Upper lobe of right lung (tissue), 1 donor: ENCODE data around the gene MED15. TPM values are rescaled to one million over a fixed set of nuclear protein-coding genes. Genes with fewer than 3 reads are reported as not detected.

Experiments
- ATAC-seq: fragments of 200-7000 bp; cut with Tn5 transposase; one replicate; pipeline ENCODE4 v1.9.1; 2020; ENCODE audit warnings: mild to moderate bottlenecking, moderate library complexity
- DNase-seq: peaks from one replicate; pipeline ENCODE4 v3.0.0-alpha.2; 2020
- H3K27ac ChIP-seq: fragments of 200-600 bp; one replicate; pipeline ENCODE4 v1.8.0; 2022
- H3K27me3 ChIP-seq: fragments of 200-600 bp; one replicate; pipeline ENCODE4 v1.8.0; 2022; ENCODE audit warnings: mild to moderate bottlenecking
- H3K36me3 ChIP-seq: fragments of 200-600 bp; one replicate; pipeline ENCODE4 v1.8.0; 2022
- H3K4me1 ChIP-seq: fragments of 200-600 bp; one replicate; pipeline ENCODE4 v1.8.0; 2022
- H3K4me3 ChIP-seq: fragments of 200-600 bp; one replicate; pipeline ENCODE4 v1.8.0; 2022; ENCODE audit warnings: mild to moderate bottlenecking
- H3K9me3 ChIP-seq: fragments of 200-600 bp; one replicate; pipeline ENCODE4 v1.8.0; 2022
- intact Hi-C: fragments of 100-400 bp; cut with DNase I; formaldehyde crosslinking; loops from one replicate; pipeline ENCODE4 v1.11.0; 2022
- total RNA-seq: library from RNA; stranded (reverse); fragmentation: NEBNext Ultra II Directional; extraction: Animal tissue kit (Norgen Biotek cat#: 25700); gene quantifications from one replicate; pipeline ENCODE4 v1.2.1, GENCODE V29; 2021
- TF ChIP-seq, protein P1 (sequence below): fragments of 200-600 bp; IDR thresholded peaks from one replicate; pipeline ENCODE4 v1.8.0; 2022; ENCODE audit warnings: antibody characterized with exemption
- donor health status: DM: no; HTN: yes; CAD: no; lungs with severe emphysema.

The MED15 gene
- total RNA-seq, 1 donor from 2014 or later, result 96.9 TPM

DNA sequence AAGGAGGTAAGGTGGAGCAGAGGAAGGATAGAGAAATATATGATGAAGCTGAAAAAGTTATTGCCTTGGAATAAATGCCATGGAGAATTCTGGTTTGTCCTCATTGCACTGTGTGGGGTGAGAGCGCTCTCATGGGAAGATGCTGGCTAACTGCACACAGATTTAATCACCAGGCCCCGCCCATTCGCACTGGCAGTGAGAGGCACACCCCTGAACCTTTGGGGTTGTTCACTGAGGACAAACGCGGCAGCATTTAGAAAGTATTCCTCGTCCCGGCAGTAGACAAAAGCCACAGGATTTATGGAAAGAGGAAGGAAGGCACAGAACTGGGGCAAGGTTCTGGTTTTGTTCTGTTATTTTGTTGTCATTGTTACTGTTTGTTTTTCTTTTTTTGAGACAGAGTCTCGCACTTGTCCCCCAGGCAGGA lies 70.2 kb downstream of the MED15 start:
- Histone ChIP-seq H3K27ac (peak overlapping the region; percentile 17), H3K9me3 (no peaks in the 10 kb centered on the region), H3K27me3 (no peaks in the 10 kb centered on the region), H3K36me3 (peaks cover 86% of the 10 kb centered on the region), H3K4me3 (no peak overlapping the region), H3K4me1 (peaks cover 24% of the 10 kb centered on the region)
- TF ChIP-seq, protein P1, sequence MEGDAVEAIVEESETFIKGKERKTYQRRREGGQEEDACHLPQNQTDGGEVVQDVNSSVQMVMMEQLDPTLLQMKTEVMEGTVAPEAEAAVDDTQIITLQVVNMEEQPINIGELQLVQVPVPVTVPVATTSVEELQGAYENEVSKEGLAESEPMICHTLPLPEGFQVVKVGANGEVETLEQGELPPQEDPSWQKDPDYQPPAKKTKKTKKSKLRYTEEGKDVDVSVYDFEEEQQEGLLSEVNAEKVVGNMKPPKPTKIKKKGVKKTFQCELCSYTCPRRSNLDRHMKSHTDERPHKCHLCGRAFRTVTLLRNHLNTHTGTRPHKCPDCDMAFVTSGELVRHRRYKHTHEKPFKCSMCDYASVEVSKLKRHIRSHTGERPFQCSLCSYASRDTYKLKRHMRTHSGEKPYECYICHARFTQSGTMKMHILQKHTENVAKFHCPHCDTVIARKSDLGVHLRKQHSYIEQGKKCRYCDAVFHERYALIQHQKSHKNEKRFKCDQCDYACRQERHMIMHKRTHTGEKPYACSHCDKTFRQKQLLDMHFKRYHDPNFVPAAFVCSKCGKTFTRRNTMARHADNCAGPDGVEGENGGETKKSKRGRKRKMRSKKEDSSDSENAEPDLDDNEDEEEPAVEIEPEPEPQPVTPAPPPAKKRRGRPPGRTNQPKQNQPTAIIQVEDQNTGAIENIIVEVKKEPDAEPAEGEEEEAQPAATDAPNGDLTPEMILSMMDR, result no peak
- DNase-seq (no peak), ATAC-seq (peak; percentile 54)
- intact Hi-C loops, result no loop called here

GRCh38 chr22:20578192-20578591 lies 70.8 kb downstream of the MED15 start:
- no peak overlapping the region for H3K4me3 ChIP-seq
- intact Hi-C loops, result no loop called here
- TF ChIP-seq, protein P1, result no peak
- H3K36me3 ChIP-seq, result peaks cover 85% of the 10 kb centered on the region
- ATAC-seq, result peak; percentile 13
- peaks cover 24% of the 10 kb centered on the region for H3K4me1 ChIP-seq
- H3K27me3 ChIP-seq, result no peaks in the 10 kb centered on the region
- H3K27ac ChIP-seq, result peak overlapping the region; percentile 17
- H3K9me3 ChIP-seq, result no peaks in the 10 kb centered on the region
- DNase-seq, result no peak

- Histone ChIP-seq H3K27ac (no peak overlapping the region), H3K9me3 (no peaks in the 10 kb centered on the region), H3K36me3 (peaks cover 85% of the 10 kb centered on the region), H3K4me3 (no peak overlapping the region), H3K4me1 (peaks cover 22% of the 10 kb centered on the region), H3K27me3 (no peaks in the 10 kb centered on the region)
- intact Hi-C loops, result no loop called here
- ATAC-seq (no peak), DNase-seq (no peak)
- TF ChIP-seq, protein P1, result no peak
These were observed 71.3 kb downstream of the MED15 start for GRCh38 chr22:20578707-20579106.

DNA sequence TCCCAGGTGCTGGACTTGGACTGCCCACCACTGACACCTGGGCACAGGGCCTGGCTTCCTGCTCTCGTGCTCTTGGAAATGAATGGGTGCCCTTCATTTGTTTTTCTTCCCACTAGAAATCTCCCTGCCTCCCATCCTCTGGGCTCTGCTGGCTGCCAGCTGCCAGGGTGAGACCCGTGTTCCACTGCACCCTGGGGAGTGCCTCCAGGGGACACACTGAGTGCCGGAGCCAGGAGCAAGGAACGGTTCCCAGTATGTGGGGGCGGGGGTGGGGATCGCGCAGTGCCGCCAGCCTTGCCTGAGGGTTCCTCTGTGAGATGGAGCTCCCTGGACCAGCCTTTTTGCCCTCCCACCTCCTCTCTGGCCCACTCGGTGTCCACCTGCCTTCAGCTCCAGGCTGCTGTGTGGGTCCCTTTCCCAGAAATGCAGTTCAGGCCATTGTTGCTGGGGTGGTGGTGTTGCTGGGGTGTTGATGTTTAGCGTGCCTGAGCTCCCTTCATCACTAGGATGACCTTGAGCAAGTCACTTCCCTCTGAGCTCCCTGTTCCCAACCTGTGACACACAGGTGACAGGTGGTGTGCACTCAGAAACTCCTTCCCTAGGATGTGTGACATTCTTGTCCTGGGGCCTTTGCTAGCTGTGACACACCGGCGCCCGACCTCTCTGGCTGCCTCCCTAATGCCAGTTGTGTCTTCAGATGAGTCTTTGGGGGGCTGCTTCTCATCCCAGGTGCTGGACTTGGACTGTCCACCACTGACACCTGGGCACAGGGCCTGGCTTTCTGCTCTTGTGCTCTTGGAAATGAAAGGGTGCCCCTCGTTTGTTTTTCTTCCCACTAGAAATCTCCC lies 72.1 kb downstream of the MED15 start:
- DNase-seq, result no peak
- Histone ChIP-seq H3K4me3 (no peak overlapping the region), H3K27ac (no peak overlapping the region), H3K27me3 (no peaks in the 10 kb centered on the region), H3K9me3 (no peaks in the 10 kb centered on the region), H3K36me3 (peaks cover 85% of the 10 kb centered on the region), H3K4me1 (peaks cover 14% of the 10 kb centered on the region)
- ATAC-seq, result no peak
- TF ChIP-seq, protein P1, result no peak
- intact Hi-C loops, result no loop called here

GRCh38 chr22:20580179-20580578 lies 72.8 kb downstream of the MED15 start:
- ATAC-seq, result no peak
- Histone ChIP-seq H3K27me3 (no peaks in the 10 kb centered on the region), H3K36me3 (peaks cover 85% of the 10 kb centered on the region), H3K4me3 (no peak overlapping the region), H3K9me3 (no peaks in the 10 kb centered on the region), H3K27ac (no peak overlapping the region), H3K4me1 (peaks cover 12% of the 10 kb centered on the region)
- intact Hi-C loops, result no loop called here
- no peak for DNase-seq
- TF ChIP-seq, protein P1, result no peak
